Caco-2 (cell line): Measurements from ENCODE around the gene CADM4. TPM values are rescaled to one million over a fixed set of nuclear protein-coding genes. Genes with fewer than 3 reads are reported as not detected.

Experiments
- BruUV-seq: library from RNA; stranded (reverse); fragments of 400-500 nt; replicated peaks from 2 replicates; lab custom pipeline; 2021; lab: Mats Ljungman, UMichigan
- CTCF ChIA-PET: fragments of 300-600 bp; sonication (Branson Sonifier 250); formaldehyde crosslinking; loops from one replicate; lab custom pipeline; 2022; ENCODE audit warnings: antibody characterized with exemption; lab: Charles Lee
- POLR2A ChIA-PET: fragments of 300-600 bp; sonication (Branson Sonifier 250); formaldehyde crosslinking; loops from one replicate; lab custom pipeline; 2022; ENCODE audit warnings: antibody characterized with exemption; lab: Charles Lee
- DNase-seq, 2 experiments: peaks; one replicate each; pipeline versions ENCODE4 v3.0.0 to v3.0.0-alpha.2; 2020 to 2022
- H3K27me3 ChIP-seq: replicated peaks from 2 replicates; pipeline ENCODE4 v1.6.0; 2011; ENCODE audit warnings: low read length; ENCODE audit not compliant: control insufficient read depth, insufficient read depth
- H3K36me3 ChIP-seq: 2 replicates; pipeline ENCODE4 v1.5.1; 2011; ENCODE audit warnings: low read length; ENCODE audit not compliant: control insufficient read depth, insufficient read depth
- H3K4me1 ChIP-seq: fragments of 250-450 bp; sonication (Bioruptor Pico); 2 replicates; pipeline ENCODE4 v1.5.1; 2020; ENCODE audit warnings: mild to moderate bottlenecking
- H3K4me3 ChIP-seq: 2 replicates; pipeline ENCODE4 v1.5.1; 2011; ENCODE audit warnings: low read depth, mild to moderate bottlenecking, control low read depth, low read length
- H3K9me3 ChIP-seq: fragments of 250-450 bp; sonication (Bioruptor Pico); 2 replicates; pipeline ENCODE4 v1.5.1; 2020; ENCODE audit warnings: mild to moderate bottlenecking, moderate library complexity
- H3K27ac Mint-ChIP-seq: one replicate; pipeline ENCODE4 v1.8.0; 2022; ENCODE audit warnings: mixed read lengths; ENCODE audit not compliant: unreplicated experiment
- H3K27me3 Mint-ChIP-seq: one replicate; pipeline ENCODE4 v1.8.0; 2022; ENCODE audit warnings: mixed read lengths; ENCODE audit not compliant: insufficient read depth, unreplicated experiment
- H3K36me3 Mint-ChIP-seq: one replicate; pipeline ENCODE4 v1.8.0; 2022; ENCODE audit warnings: mild to moderate bottlenecking, mixed read lengths; ENCODE audit not compliant: insufficient read depth, unreplicated experiment
- H3K4me1 Mint-ChIP-seq: one replicate; pipeline ENCODE4 v1.8.0; 2022; ENCODE audit warnings: low read depth, mixed read lengths; ENCODE audit not compliant: unreplicated experiment
- H3K4me3 Mint-ChIP-seq: one replicate; pipeline ENCODE4 v1.8.0; 2022; ENCODE audit warnings: mild to moderate bottlenecking, moderate library complexity, mixed read lengths; ENCODE audit not compliant: unreplicated experiment
- H3K9me3 Mint-ChIP-seq: one replicate; pipeline ENCODE4 v1.8.0; 2022; ENCODE audit warnings: mixed read lengths; ENCODE audit not compliant: unreplicated experiment
- intact Hi-C: fragments of 100-400 bp; cut with micrococcal nuclease; formaldehyde crosslinking; loops from one replicate; pipeline ENCODE4 v1.10.0; 2022; ENCODE audit not compliant: unreplicated experiment
- total RNA-seq: library from RNA; stranded (reverse); gene quantifications from 2 replicates; pipeline ENCODE4 v1.2.3, GENCODE V29; 2022
- TF ChIP-seq, protein P1 (sequence below), 2 experiments: fragments of 200-600 bp in 1 of 2; IDR thresholded peaks; 1 replicate in 1 of 2; 2 replicates in 1 of 2; pipeline versions ENCODE4 v1.5.1 to v1.8.0; 2011 to 2022; ENCODE audit warnings: antibody characterized with exemption in 1 of 2, control low read depth in 1 of 2, inconsistent platforms in 1 of 2, low read depth in 1 of 2, low read length in 1 of 2, mild to moderate bottlenecking in 1 of 2, moderate library complexity in 1 of 2; ENCODE audit not compliant: insufficient read depth in 1 of 2, severe bottlenecking in 1 of 2, unreplicated experiment in 1 of 2

CADM4 gene
- total RNA-seq, 1 experiment from 2014 or later, result 13.2 TPM

DNA sequence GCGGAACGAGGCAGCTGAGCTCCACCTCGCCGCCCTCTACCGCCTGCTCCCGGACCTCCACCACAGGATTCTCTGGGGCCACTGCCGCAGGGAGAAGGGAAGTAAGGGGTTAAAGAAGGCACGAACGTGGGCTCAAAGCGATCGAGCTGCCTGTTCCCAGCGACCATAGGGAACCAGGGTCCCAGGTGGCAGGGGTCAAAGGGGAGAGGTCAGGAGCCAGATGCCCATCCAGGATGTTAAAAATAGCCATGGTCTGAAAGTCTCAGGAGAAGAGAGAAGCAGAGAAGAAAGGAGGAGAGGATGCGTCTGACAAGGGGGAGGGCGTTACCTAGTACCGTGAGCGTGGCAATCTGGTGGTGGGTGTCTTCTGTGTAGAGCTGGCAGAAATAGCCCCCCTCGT lies 12.8 kb downstream of the CADM4 start:
- H3K9me3 ChIP-seq, result no peaks in the 10 kb centered on the region
- Mint-ChIP-seq H3K9me3 (no peaks in the 10 kb centered on the region), H3K27ac (no peak overlapping the region), H3K4me3 (no peak overlapping the region), H3K4me1 (no peaks in the 10 kb centered on the region), H3K27me3 (no peaks in the 10 kb centered on the region), H3K36me3 (peaks cover 7% of the 10 kb centered on the region)
- BruUV-seq, result no TSS peak
- no peak overlapping the region for H3K4me3 ChIP-seq
- no peaks in the 10 kb centered on the region for H3K36me3 ChIP-seq
- POLR2A ChIA-PET, result no interaction called here
- H3K4me1 ChIP-seq, result no peaks in the 10 kb centered on the region
- no peaks in the 10 kb centered on the region for H3K27me3 ChIP-seq
- CTCF ChIA-PET, result no interaction called here
- TF ChIP-seq, protein P1, sequence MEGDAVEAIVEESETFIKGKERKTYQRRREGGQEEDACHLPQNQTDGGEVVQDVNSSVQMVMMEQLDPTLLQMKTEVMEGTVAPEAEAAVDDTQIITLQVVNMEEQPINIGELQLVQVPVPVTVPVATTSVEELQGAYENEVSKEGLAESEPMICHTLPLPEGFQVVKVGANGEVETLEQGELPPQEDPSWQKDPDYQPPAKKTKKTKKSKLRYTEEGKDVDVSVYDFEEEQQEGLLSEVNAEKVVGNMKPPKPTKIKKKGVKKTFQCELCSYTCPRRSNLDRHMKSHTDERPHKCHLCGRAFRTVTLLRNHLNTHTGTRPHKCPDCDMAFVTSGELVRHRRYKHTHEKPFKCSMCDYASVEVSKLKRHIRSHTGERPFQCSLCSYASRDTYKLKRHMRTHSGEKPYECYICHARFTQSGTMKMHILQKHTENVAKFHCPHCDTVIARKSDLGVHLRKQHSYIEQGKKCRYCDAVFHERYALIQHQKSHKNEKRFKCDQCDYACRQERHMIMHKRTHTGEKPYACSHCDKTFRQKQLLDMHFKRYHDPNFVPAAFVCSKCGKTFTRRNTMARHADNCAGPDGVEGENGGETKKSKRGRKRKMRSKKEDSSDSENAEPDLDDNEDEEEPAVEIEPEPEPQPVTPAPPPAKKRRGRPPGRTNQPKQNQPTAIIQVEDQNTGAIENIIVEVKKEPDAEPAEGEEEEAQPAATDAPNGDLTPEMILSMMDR (IDR thresholded peaks at IDR 0.05; ENCODE audit: insufficient read depth in 1 of 2, low read depth in 1 of 2, low read length in 1 of 2, severe bottlenecking in 1 of 2, unreplicated experiment in 1 of 2), result no peak
- intact Hi-C loops, result no loop called here
- DNase-seq, result no peak

DNA sequence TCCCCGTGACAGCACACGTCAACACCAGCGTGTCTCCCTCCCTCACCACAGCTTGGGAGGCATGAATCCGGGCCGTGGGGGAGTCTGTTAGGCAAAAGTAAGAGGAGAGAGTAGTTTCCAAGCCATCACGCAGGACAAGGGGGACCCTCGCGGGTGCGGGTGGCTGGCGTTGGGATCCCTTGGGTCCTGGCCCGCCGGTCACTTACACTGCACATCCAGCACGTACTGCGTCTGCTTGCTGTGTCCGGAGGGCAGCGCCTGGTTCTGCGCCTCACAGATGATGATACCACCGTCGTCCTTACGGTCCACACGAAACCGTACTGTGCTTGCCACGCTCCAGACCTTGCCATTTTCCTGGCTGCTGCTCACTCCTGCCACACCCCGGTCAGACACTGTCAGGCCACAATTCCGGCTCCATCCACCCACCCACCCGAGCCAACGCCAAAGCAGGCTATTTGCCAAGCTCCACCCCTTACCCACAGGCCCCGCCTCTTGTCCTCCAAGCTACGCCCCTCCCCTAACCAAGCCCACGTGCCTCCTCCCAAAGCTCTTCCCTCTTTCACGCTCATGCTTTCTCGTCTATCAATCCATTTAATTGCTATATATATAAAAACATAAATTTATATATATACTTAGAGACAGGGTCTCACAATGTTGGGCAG lies 13.6 kb downstream of the CADM4 start:
- Histone ChIP-seq H3K36me3 (no peaks in the 10 kb centered on the region), H3K4me3 (no peak overlapping the region), H3K27me3 (no peaks in the 10 kb centered on the region), H3K4me1 (no peaks in the 10 kb centered on the region), H3K9me3 (no peaks in the 10 kb centered on the region)
- CTCF ChIA-PET, result no interaction called here
- Mint-ChIP-seq H3K27me3 (no peaks in the 10 kb centered on the region), H3K9me3 (no peaks in the 10 kb centered on the region), H3K27ac (no peak overlapping the region), H3K4me1 (no peaks in the 10 kb centered on the region), H3K4me3 (no peak overlapping the region), H3K36me3 (peaks cover 7% of the 10 kb centered on the region)
- POLR2A ChIA-PET, result no interaction called here
- no TSS peak for BruUV-seq
- intact Hi-C loops, result no loop called here
- TF ChIP-seq, protein P1 (IDR thresholded peaks at IDR 0.05; ENCODE audit: insufficient read depth in 1 of 2, low read depth in 1 of 2, low read length in 1 of 2, severe bottlenecking in 1 of 2, unreplicated experiment in 1 of 2), result no peak
- no peak for DNase-seq

DNA sequence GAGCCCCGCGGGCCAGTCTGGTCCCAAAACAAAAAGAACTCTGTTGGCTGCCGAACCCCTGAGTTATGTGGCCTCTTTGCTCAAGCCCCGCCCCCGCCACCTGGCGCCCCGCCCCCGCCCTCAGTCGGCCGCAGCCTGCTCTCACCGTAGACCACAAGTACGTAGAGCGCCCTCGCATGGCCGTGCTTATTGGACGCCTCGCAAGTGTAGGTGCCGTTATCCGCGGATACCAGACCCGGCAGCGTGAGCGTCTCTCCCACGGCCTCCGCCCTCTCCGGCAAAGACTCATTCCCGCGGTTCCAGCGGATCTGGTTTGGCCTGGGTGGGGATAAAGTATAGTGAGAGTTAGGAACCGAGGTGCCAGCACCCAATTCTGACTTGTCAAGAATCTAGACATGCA lies 14.7 kb downstream of the CADM4 start:
- no peak for DNase-seq

More for the DNA sequence above, 14.7 kb downstream of the CADM4 start:
- ChIA-PET POLR2A (no interaction called here), CTCF (no interaction called here)
- TF ChIP-seq, protein P1 (IDR thresholded peaks at IDR 0.05; ENCODE audit: insufficient read depth in 1 of 2, low read depth in 1 of 2, low read length in 1 of 2, severe bottlenecking in 1 of 2, unreplicated experiment in 1 of 2), result no peak
- Histone ChIP-seq H3K36me3 (no peaks in the 10 kb centered on the region), H3K9me3 (no peaks in the 10 kb centered on the region), H3K4me3 (no peak overlapping the region), H3K4me1 (0 out of 2 replicates have a peak, but pooled peaks cover 4% of the 10 kb centered on the region), H3K27me3 (no peaks in the 10 kb centered on the region)
- no peaks in the 10 kb centered on the region for H3K27me3 Mint-ChIP-seq
- intact Hi-C loops, result no loop called here
- no peaks in the 10 kb centered on the region for H3K9me3 Mint-ChIP-seq
- H3K27ac Mint-ChIP-seq, result no peak overlapping the region
- H3K4me3 Mint-ChIP-seq, result no peak overlapping the region
- H3K4me1 Mint-ChIP-seq, result peaks cover 8% of the 10 kb centered on the region
- no TSS peak for BruUV-seq
- peaks cover 9% of the 10 kb centered on the region for H3K36me3 Mint-ChIP-seq
